ENCODE results near the gene LLGL1. TPM values are rescaled to one million over a fixed set of nuclear protein-coding genes. Genes with fewer than 3 reads are reported as not detected.

The LLGL1 gene
- total and polyA plus RNA-seq, 10 of the 15 experiments (the other 5 are each of a cell fraction or from before 2014, with no cell fraction given): 0.02 to 9.2 (median 2.5) TPM

- TF ChIP-seq, protein P1, sequence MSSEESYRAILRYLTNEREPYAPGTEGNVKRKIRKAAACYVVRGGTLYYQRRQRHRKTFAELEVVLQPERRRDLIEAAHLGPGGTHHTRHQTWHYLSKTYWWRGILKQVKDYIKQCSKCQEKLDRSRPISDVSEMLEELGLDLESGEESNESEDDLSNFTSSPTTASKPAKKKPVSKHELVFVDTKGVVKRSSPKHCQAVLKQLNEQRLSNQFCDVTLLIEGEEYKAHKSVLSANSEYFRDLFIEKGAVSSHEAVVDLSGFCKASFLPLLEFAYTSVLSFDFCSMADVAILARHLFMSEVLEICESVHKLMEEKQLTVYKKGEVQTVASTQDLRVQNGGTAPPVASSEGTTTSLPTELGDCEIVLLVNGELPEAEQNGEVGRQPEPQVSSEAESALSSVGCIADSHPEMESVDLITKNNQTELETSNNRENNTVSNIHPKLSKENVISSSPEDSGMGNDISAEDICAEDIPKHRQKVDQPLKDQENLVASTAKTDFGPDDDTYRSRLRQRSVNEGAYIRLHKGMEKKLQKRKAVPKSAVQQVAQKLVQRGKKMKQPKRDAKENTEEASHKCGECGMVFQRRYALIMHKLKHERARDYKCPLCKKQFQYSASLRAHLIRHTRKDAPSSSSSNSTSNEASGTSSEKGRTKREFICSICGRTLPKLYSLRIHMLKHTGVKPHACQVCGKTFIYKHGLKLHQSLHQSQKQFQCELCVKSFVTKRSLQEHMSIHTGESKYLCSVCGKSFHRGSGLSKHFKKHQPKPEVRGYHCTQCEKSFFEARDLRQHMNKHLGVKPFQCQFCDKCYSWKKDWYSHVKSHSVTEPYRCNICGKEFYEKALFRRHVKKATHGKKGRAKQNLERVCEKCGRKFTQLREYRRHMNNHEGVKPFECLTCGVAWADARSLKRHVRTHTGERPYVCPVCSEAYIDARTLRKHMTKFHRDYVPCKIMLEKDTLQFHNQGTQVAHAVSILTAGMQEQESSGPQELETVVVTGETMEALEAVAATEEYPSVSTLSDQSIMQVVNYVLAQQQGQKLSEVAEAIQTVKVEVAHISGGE (CRISPR knock-in tag; IDR thresholded peaks at IDR 0.05): no peak
- TF ChIP-seq YBX1 (IDR thresholded peaks at IDR 0.05) (no peak), BHLHE40 (IDR thresholded peaks at IDR 0.05; ENCODE audit: borderline replicate concordance in 1 of 2, low read depth in 2 of 2, low read length in 1 of 2) (peak; percentile 34 to 76; a peak in 3 of 4 replicates), RCOR1 (conservative IDR thresholded peaks at IDR 0.05; ENCODE audit: low read depth, low read length) (no peak), NRF1 (conservative IDR thresholded peaks at IDR 0.05; ENCODE audit: low read depth, low read length) (no peak), BRCA1 (IDR thresholded peaks at IDR 0.05; ENCODE audit: low read depth, low read length) (no peak), EED (IDR thresholded peaks at IDR 0.05; ENCODE audit: low read depth) (no peak), POLR2A (IDR thresholded peaks at IDR 0.05; ENCODE audit: low read depth, low read length) (peak; percentile 80), STAT1 (conservative IDR thresholded peaks at IDR 0.05) (0 out of 2 replicates have a peak, but pooled peaks have one; percentile 20), EGR1 (IDR thresholded peaks at IDR 0.05; ENCODE audit: borderline replicate concordance in 1 of 2, low read depth in 2 of 2, low read length in 2 of 2) (peak in 1 of 2 experiments; percentile 18; a peak in 1 of 3 replicates), PML (IDR thresholded peaks at IDR 0.05; ENCODE audit: low read length) (no peak), RELA (IDR thresholded peaks at IDR 0.05; ENCODE audit: borderline replicate concordance, partially characterized antibody) (no peak), PRDM15 (CRISPR knock-in tag; IDR thresholded peaks at IDR 0.05) (no peak), TCF3 (IDR thresholded peaks at IDR 0.05; ENCODE audit: borderline replicate concordance, insufficient read depth, low read depth, low read length) (0 out of 2 replicates have a peak, but pooled peaks have one; percentile 56), ZNF217 (IDR thresholded peaks at IDR 0.05) (no peak), TCF12 (IDR thresholded peaks at IDR 0.05; ENCODE audit: low read depth, low read length) (no peak), USF2 (IDR thresholded peaks at IDR 0.05; ENCODE audit: borderline replicate concordance, low read depth, low read length) (no peak), KLF5 (IDR thresholded peaks at IDR 0.05; ENCODE audit: partially characterized antibody) (peak; percentile 57), FOXM1 (IDR thresholded peaks at IDR 0.05; ENCODE audit: low read depth, low read length) (no peak), ZBED1 (IDR thresholded peaks at IDR 0.05; ENCODE audit: borderline replicate concordance) (no peak)
- TF ChIP-seq, protein P2, sequence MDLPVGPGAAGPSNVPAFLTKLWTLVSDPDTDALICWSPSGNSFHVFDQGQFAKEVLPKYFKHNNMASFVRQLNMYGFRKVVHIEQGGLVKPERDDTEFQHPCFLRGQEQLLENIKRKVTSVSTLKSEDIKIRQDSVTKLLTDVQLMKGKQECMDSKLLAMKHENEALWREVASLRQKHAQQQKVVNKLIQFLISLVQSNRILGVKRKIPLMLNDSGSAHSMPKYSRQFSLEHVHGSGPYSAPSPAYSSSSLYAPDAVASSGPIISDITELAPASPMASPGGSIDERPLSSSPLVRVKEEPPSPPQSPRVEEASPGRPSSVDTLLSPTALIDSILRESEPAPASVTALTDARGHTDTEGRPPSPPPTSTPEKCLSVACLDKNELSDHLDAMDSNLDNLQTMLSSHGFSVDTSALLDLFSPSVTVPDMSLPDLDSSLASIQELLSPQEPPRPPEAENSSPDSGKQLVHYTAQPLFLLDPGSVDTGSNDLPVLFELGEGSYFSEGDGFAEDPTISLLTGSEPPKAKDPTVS (IDR thresholded peaks at IDR 0.05; ENCODE audit: low read depth, low read length): no peak
These were observed 33.1 kb downstream of the LLGL1 start, which contains the start of gene FLII (continued) for GRCh38 chr17:18258356-18259038.

All from GM12878 (cell line).